IMR-90 (cell line): ENCODE results near the gene UBD. TPM values are rescaled to one million over a fixed set of nuclear protein-coding genes. Genes with fewer than 3 reads are reported as not detected.

Source experiments
- ATAC-seq: fragments of 200-7000 bp; cut with Tn5 transposase; 2 replicates; pipeline ENCODE4 v1.9.1; 2020; ENCODE audit warnings: low read depth, mild to moderate bottlenecking, moderate library complexity
- BruUV-seq: library from RNA; stranded (reverse); fragments of 400-500 nt; replicated peaks from 2 replicates; lab custom pipeline; 2021; lab: Mats Ljungman, UMichigan
- CTCF ChIA-PET: fragments of 300-600 bp; formaldehyde crosslinking; extraction: SDS; loops from one replicate; lab custom pipeline; 2021; ENCODE audit warnings: antibody characterized with exemption; lab: Yijun Ruan, JAX
- POLR2A ChIA-PET: fragments of 300-600 bp; sonication (Branson Sonifier 250); formaldehyde crosslinking; loops from one replicate; lab custom pipeline; 2022; ENCODE audit warnings: antibody characterized with exemption; ENCODE audit not compliant: unreplicated experiment; lab: Charles Lee
- DNase-seq: peaks from one replicate; pipeline ENCODE4 v3.0.0; 2013
- H2AFZ ChIP-seq: replicated peaks from 2 replicates; pipeline ENCODE3; 2013; ENCODE audit warnings: low read length, mild to moderate bottlenecking; ENCODE audit not compliant: poor library complexity
- H2AK5ac ChIP-seq: 2 replicates; pipeline ENCODE4 v1.6.1; 2013; ENCODE audit warnings: low read depth, low read length, inconsistent platforms
- H2AK9ac ChIP-seq: replicated peaks from 2 replicates; pipeline ENCODE3; 2013; ENCODE audit warnings: mild to moderate bottlenecking, low read depth, low read length, moderate library complexity; ENCODE audit not compliant: poor library complexity
- H2BK120ac ChIP-seq: 2 replicates; pipeline ENCODE4 v1.6.1; 2013; ENCODE audit warnings: low read depth, low read length, inconsistent platforms
- H2BK15ac ChIP-seq: 3 replicates; pipeline ENCODE4 v1.6.1; 2013; ENCODE audit warnings: low read depth, low read length, inconsistent platforms
- H2BK20ac ChIP-seq: 2 replicates; pipeline ENCODE4 v1.6.1; 2013; ENCODE audit warnings: low read depth, mild to moderate bottlenecking, inconsistent platforms, low read length, moderate library complexity
- H2BK5ac ChIP-seq: 2 replicates; pipeline ENCODE4 v1.6.1; 2013; ENCODE audit warnings: mild to moderate bottlenecking, low read depth, low read length, inconsistent platforms; ENCODE audit not compliant: poor library complexity, severe bottlenecking
- H3K14ac ChIP-seq: replicated peaks from 2 replicates; pipeline ENCODE4 v1.6.1; 2013; ENCODE audit warnings: low read depth, low read length, inconsistent platforms
- H3K18ac ChIP-seq: 2 replicates; pipeline ENCODE4 v1.6.1; 2013; ENCODE audit warnings: low read depth, low read length, control low read depth
- H3K23ac ChIP-seq: 2 replicates; pipeline ENCODE4 v1.6.1; 2013; ENCODE audit warnings: low read depth, low read length, inconsistent platforms
- H3K27ac ChIP-seq: 2 replicates; pipeline ENCODE4 v1.5.1; 2013; ENCODE audit warnings: mild to moderate bottlenecking, control low read depth, low read length; ENCODE audit not compliant: insufficient read depth
- H3K27me3 ChIP-seq: 2 replicates; pipeline ENCODE4 v1.6.1; 2013; ENCODE audit warnings: low read length; ENCODE audit not compliant: control insufficient read depth, insufficient read depth
- H3K36me3 ChIP-seq: 2 replicates; pipeline ENCODE4 v1.6.1; 2013; ENCODE audit warnings: low read length, mixed read lengths; ENCODE audit not compliant: control insufficient read depth, insufficient read depth
- H3K4ac ChIP-seq: 2 replicates; pipeline ENCODE4 v1.6.1; 2013; ENCODE audit warnings: low read depth, low read length, inconsistent platforms
- H3K4me1 ChIP-seq: 2 replicates; pipeline ENCODE4 v1.6.1; 2013; ENCODE audit warnings: low read length, mixed read lengths; ENCODE audit not compliant: control insufficient read depth, insufficient read depth
- H3K4me2 ChIP-seq: 2 replicates; pipeline ENCODE4 v1.6.1; 2013; ENCODE audit warnings: low read depth, mild to moderate bottlenecking, control low read depth, low read length, moderate library complexity
- H3K4me3 ChIP-seq: 2 replicates; pipeline ENCODE4 v1.5.1; 2013; ENCODE audit warnings: low read depth, mild to moderate bottlenecking, control low read depth, low read length, moderate library complexity; ENCODE audit not compliant: insufficient read depth
- H3K56ac ChIP-seq: 2 replicates; pipeline ENCODE4 v1.6.1; 2013; ENCODE audit warnings: low read length, inconsistent platforms; ENCODE audit not compliant: insufficient read depth; ENCODE audit errors: extremely low read depth
- H3K79me1 ChIP-seq, 2 experiments: 2 replicates each; pipeline ENCODE4 v1.6.1; 2013; ENCODE audit warnings: low read length in 2 of 2, inconsistent platforms in 1 of 2, low read depth in 1 of 2
- H3K9ac ChIP-seq: 2 replicates; pipeline ENCODE4 v1.6.1; 2013; ENCODE audit warnings: low read depth, low read length, control low read depth
- H3K9me1 ChIP-seq: 2 replicates; pipeline ENCODE4 v1.6.1; 2013; ENCODE audit warnings: low read length, inconsistent platforms; ENCODE audit not compliant: insufficient read depth
- H3K9me3 ChIP-seq: 2 replicates; pipeline ENCODE4 v1.6.1; 2013; ENCODE audit warnings: low read length; ENCODE audit not compliant: control insufficient read depth, insufficient read depth
- H4K20me1 ChIP-seq: 2 replicates; pipeline ENCODE4 v1.6.1; 2013; ENCODE audit warnings: low read length, inconsistent platforms; ENCODE audit not compliant: insufficient read depth
- H4K5ac ChIP-seq: 2 replicates; pipeline ENCODE4 v1.6.1; 2013; ENCODE audit warnings: mild to moderate bottlenecking, low read depth, low read length, control low read depth
- H4K8ac ChIP-seq, 2 experiments: 2 replicates each; pipeline ENCODE4 v1.6.1; 2013; ENCODE audit warnings: low read depth in 2 of 2, low read length in 2 of 2, control low read depth in 1 of 2, inconsistent platforms in 1 of 2
- H4K91ac ChIP-seq: 2 replicates; pipeline ENCODE4 v1.6.1; 2013; ENCODE audit warnings: low read depth, low read length, inconsistent platforms; ENCODE audit not compliant: insufficient read depth
- BHLHE40 ChIP-seq: fragments of 150-350 bp; IDR thresholded peaks from 2 replicates; pipeline ENCODE4 v1.6.1; 2016; ENCODE audit warnings: mild to moderate bottlenecking, low read depth, low read length
- CEBPB ChIP-seq: IDR thresholded peaks from 2 replicates; pipeline ENCODE4 v1.6.1; 2012; ENCODE audit warnings: low read depth, low read length, improper control_type of control experiment
- CHD1 ChIP-seq: IDR thresholded peaks from 2 replicates; pipeline ENCODE4 v1.6.1; 2012; ENCODE audit warnings: low read depth, low read length, improper control_type of control experiment
- ELK1 ChIP-seq: fragments of 150-350 bp; IDR thresholded peaks from 2 replicates; pipeline ENCODE4 v1.6.1; 2016; ENCODE audit warnings: low read depth, mild to moderate bottlenecking, low read length, moderate library complexity, borderline replicate concordance
- FOS ChIP-seq: fragments of 150-350 bp; IDR thresholded peaks from 2 replicates; pipeline ENCODE4 v1.6.1; 2016; ENCODE audit warnings: low read depth, low read length
- MAFK ChIP-seq: IDR thresholded peaks from 2 replicates; pipeline ENCODE4 v1.6.1; 2012; ENCODE audit warnings: low read depth, low read length, improper control_type of control experiment
- MAZ ChIP-seq: IDR thresholded peaks from 2 replicates; pipeline ENCODE4 v1.6.1; 2012; ENCODE audit warnings: low read depth, mild to moderate bottlenecking, low read length, improper control_type of control experiment, moderate library complexity, borderline replicate concordance
- MXI1 ChIP-seq: IDR thresholded peaks from 2 replicates; pipeline ENCODE4 v1.6.1; 2012; ENCODE audit warnings: low read depth, mild to moderate bottlenecking, low read length, moderate library complexity, borderline replicate concordance
- NFE2L2 ChIP-seq: fragments of 150-350 bp; IDR thresholded peaks from 2 replicates; pipeline ENCODE4 v1.6.1; 2016; ENCODE audit warnings: low read depth, mild to moderate bottlenecking, low read length
- POLR2A ChIP-seq: IDR thresholded peaks from 2 replicates; pipeline ENCODE4 v1.6.1; 2012; ENCODE audit warnings: mild to moderate bottlenecking, low read depth, low read length
- RAD21 ChIP-seq: IDR thresholded peaks from 2 replicates; pipeline ENCODE4 v1.6.1; 2012; ENCODE audit warnings: low read length, improper control_type of control experiment
- RCOR1 ChIP-seq: IDR thresholded peaks from 2 replicates; pipeline ENCODE4 v1.6.1; 2012; ENCODE audit warnings: mild to moderate bottlenecking, low read length, improper control_type of control experiment; ENCODE audit not compliant: insufficient replicate concordance
- RFX5 ChIP-seq: IDR thresholded peaks from 2 replicates; pipeline ENCODE4 v1.8.0; 2012; ENCODE audit warnings: low read depth, mild to moderate bottlenecking, low read length, moderate library complexity
- SMC3 ChIP-seq: fragments of 150-350 bp; IDR thresholded peaks from 2 replicates; pipeline ENCODE4 v1.6.1; 2016; ENCODE audit warnings: low read depth, mild to moderate bottlenecking, antibody characterized with exemption, low read length, moderate library complexity
- WGBS, 2 experiments: methylation state at CpG; one replicate each; pipeline versions ENCODE4 v1.1.5 to v1.1.7; 2013; ENCODE audit warnings: missing lambda C conversion rate in 2 of 2; ENCODE audit not compliant: insufficient read length in 1 of 2; ENCODE audit errors: extremely low coverage in 2 of 2; 5-methylcytosine and 5-hydroxymethylcytosine counted together
- dilution Hi-C: fragments of 300-500 bp; cut with HindIII; formaldehyde crosslinking; loops from one replicate; pipeline ENCODE4 v1.14.3; 2018; ENCODE audit warnings: low sequenced_read_pairs; ENCODE audit not compliant: unreplicated experiment
- in situ Hi-C: fragments of 300-500 bp; cut with MboI; formaldehyde crosslinking; loops from 3 replicates; pipeline ENCODE4 v1.14.3; 2019; ENCODE audit warnings: low sequenced_read_pairs, inconsistent platforms, mixed read lengths
- intact Hi-C: fragments of 100-400 bp; cut with micrococcal nuclease; formaldehyde crosslinking; loops from 2 replicates; pipeline ENCODE4 v1.10.0; 2022
- polyA plus RNA-seq, 3 experiments: library from polyadenylated mRNA; depleted of rRNA; stranded (reverse); fragments of >200 nt; gene quantifications; 2 replicates each; pipeline ENCODE4 v1.2.3, GENCODE V29; 2012; ENCODE audit warnings: low replicate concordance in 1 of 3
- total RNA-seq: library from RNA; depleted of rRNA; stranded (reverse); fragments of >200 nt; gene quantifications from 2 replicates; pipeline ENCODE4 v1.2.3, GENCODE V29; 2012
- TF ChIP-seq, protein P1 (sequence below): fragments of 150-350 bp; IDR thresholded peaks from 2 replicates; pipeline ENCODE4 v1.6.1; 2017; ENCODE audit warnings: mild to moderate bottlenecking, antibody characterized with exemption, low read length, low read depth
- TF ChIP-seq, protein P2 (sequence below): conservative IDR thresholded peaks from 2 replicates; pipeline ENCODE4 v1.5.1; 2012; ENCODE audit warnings: mild to moderate bottlenecking, low read depth, low read length, improper control_type of control experiment

UBD gene
- total and polyA plus RNA-seq, 2 of the 4 experiments (the other 2 are of a cell fraction) = not detected

GRCh38 chr6:29524044-29524443 lies 35.5 kb downstream of the UBD start:
- H3K56ac ChIP-seq = no peak overlapping the region
- H3K23ac ChIP-seq = no peak overlapping the region
- dilution Hi-C loops = no loop called here
- no peak for DNase-seq
- no peaks in the 10 kb centered on the region for H3K9me1 ChIP-seq
- H3K27me3 ChIP-seq = no peaks in the 10 kb centered on the region
- H2BK15ac ChIP-seq = no peak overlapping the region
- H2AK9ac ChIP-seq = no peak overlapping the region
- no peak overlapping the region for H3K4ac ChIP-seq
- H3K79me1 ChIP-seq = no peaks in the 10 kb centered on the region
- no peak for TF ChIP-seq FOS
- no peak for TF ChIP-seq NFE2L2
- TF ChIP-seq, protein P1, sequence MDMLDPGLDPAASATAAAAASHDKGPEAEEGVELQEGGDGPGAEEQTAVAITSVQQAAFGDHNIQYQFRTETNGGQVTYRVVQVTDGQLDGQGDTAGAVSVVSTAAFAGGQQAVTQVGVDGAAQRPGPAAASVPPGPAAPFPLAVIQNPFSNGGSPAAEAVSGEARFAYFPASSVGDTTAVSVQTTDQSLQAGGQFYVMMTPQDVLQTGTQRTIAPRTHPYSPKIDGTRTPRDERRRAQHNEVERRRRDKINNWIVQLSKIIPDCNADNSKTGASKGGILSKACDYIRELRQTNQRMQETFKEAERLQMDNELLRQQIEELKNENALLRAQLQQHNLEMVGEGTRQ = no peak
- TF ChIP-seq SMC3 = no peak
- TF ChIP-seq CHD1 = no peak
- no peak for TF ChIP-seq ELK1
- TF ChIP-seq RFX5 = no peak
- TF ChIP-seq BHLHE40 = no peak
- TF ChIP-seq RCOR1 = no peak
- TF ChIP-seq, protein P2, sequence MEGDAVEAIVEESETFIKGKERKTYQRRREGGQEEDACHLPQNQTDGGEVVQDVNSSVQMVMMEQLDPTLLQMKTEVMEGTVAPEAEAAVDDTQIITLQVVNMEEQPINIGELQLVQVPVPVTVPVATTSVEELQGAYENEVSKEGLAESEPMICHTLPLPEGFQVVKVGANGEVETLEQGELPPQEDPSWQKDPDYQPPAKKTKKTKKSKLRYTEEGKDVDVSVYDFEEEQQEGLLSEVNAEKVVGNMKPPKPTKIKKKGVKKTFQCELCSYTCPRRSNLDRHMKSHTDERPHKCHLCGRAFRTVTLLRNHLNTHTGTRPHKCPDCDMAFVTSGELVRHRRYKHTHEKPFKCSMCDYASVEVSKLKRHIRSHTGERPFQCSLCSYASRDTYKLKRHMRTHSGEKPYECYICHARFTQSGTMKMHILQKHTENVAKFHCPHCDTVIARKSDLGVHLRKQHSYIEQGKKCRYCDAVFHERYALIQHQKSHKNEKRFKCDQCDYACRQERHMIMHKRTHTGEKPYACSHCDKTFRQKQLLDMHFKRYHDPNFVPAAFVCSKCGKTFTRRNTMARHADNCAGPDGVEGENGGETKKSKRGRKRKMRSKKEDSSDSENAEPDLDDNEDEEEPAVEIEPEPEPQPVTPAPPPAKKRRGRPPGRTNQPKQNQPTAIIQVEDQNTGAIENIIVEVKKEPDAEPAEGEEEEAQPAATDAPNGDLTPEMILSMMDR = no peak
- TF ChIP-seq POLR2A = no peak
- no peak for TF ChIP-seq CEBPB
- TF ChIP-seq MAZ = no peak
- no peak for TF ChIP-seq RAD21
- TF ChIP-seq MAFK = no peak
- TF ChIP-seq MXI1 = no peak
- no peak overlapping the region for H3K9ac ChIP-seq
- no peak overlapping the region for H3K4me3 ChIP-seq
- H4K8ac ChIP-seq = no peak overlapping the region
- intact Hi-C loops = no loop called here
- H2BK20ac ChIP-seq = no peak overlapping the region
- no peak overlapping the region for H4K91ac ChIP-seq
- H3K9me3 ChIP-seq = peaks cover 5% of the 10 kb centered on the region; the same call in 1 of the 2 replicates
- H3K27ac ChIP-seq = no peak overlapping the region
- no peak overlapping the region for H2BK120ac ChIP-seq
- H3K36me3 ChIP-seq = no peaks in the 10 kb centered on the region
- no peak overlapping the region for H3K4me2 ChIP-seq
- no peak overlapping the region for H2AFZ ChIP-seq
- H2BK5ac ChIP-seq = no peak overlapping the region
- no peak overlapping the region for H4K5ac ChIP-seq
- ChIA-PET POLR2A (no interaction called here), CTCF (no interaction called here)
- in situ Hi-C loops = no loop called here
- BruUV-seq = no TSS peak
- no peak overlapping the region for H3K18ac ChIP-seq
- H3K4me1 ChIP-seq = no peaks in the 10 kb centered on the region
- ATAC-seq = no peak
- H4K20me1 ChIP-seq = no peaks in the 10 kb centered on the region
- no peak overlapping the region for H3K14ac ChIP-seq
- no CpG with 5 or more reads among the region's 2 CpGs for WGBS, 2 experiments
- no peak overlapping the region for H2AK5ac ChIP-seq
